Measurements from ENCODE around the gene TLCD2.

GRCh38 chr17:1712271-1712670, 2.1 kb upstream of the TLCD2 start:
- no peak for TF ChIP-seq CTCF (IDR thresholded peaks at IDR 0.05)
- TF ChIP-seq POLR2A (IDR thresholded peaks at IDR 0.05): no peak
- no peak for TF ChIP-seq POLR2AphosphoS5 (IDR thresholded peaks at IDR 0.05)

Measured in prostate gland (tissue), 2 donors.